Peyer's patch (tissue), 4 donors: ENCODE data around the gene TMEM143. TPM values are rescaled to one million over a fixed set of nuclear protein-coding genes. Genes with fewer than 3 reads are reported as not detected.
"Not testable (repeated sequence)": the region's sequence is repeated elsewhere in the genome, so short reads cannot be mapped to it uniquely, and the experiment has no call there.

Source experiments
- DNase-seq, 3 donors: peaks; one replicate each; pipeline ENCODE4 v3.0.0-alpha.2; 2017 to 2019
- H3K27ac ChIP-seq, 4 donors: fragments of 200-600 bp; sonication (generic); one replicate each; pipeline ENCODE4 v1.5.1; 2016 to 2019
- H3K27me3 ChIP-seq, 2 donors: fragments of 200-600 bp; sonication (generic); one replicate each; pipeline ENCODE4 v1.5.1; 2019
- H3K36me3 ChIP-seq, 3 donors: fragments of 200-600 bp; sonication (generic); one replicate each; pipeline ENCODE4 v1.5.1; 2016 to 2019
- H3K4me1 ChIP-seq, 4 donors: fragments of 200-600 bp; sonication (generic); one replicate each; pipeline ENCODE4 v1.5.1; 2016 to 2019
- H3K4me3 ChIP-seq, 4 donors: fragments of 200-600 bp; sonication (generic); 1 replicate in 3 of 4; 2 replicates in 1 of 4; pipeline ENCODE4 v1.5.1; 2016 to 2019; ENCODE audit warnings: mild to moderate bottlenecking in 1 of 4
- H3K9me3 ChIP-seq, 4 donors: fragments of 200-600 bp; sonication (generic); one replicate each; pipeline ENCODE4 v1.5.1; 2016 to 2019; ENCODE audit warnings: mild to moderate bottlenecking in 1 of 4
- CTCF ChIP-seq, 6 experiments: fragments of 450-650 bp in 4 of 6; fragments of 200-600 bp in 2 of 6; sonication (generic) in 1 of 6; IDR thresholded peaks; one replicate each; pipeline ENCODE4 v1.5.1; 2017 to 2019; ENCODE audit warnings: antibody characterized with exemption in 6 of 6, mild to moderate bottlenecking in 3 of 6, moderate library complexity in 1 of 6
- POLR2A ChIP-seq, 2 donors: fragments of 450-650 bp; IDR thresholded peaks; one replicate each; pipeline ENCODE4 v1.5.1; 2017; ENCODE audit warnings: antibody characterized with exemption in 2 of 2, mild to moderate bottlenecking in 2 of 2, moderate library complexity in 2 of 2
- total RNA-seq, 4 donors: library from RNA; depleted of rRNA; stranded (reverse); fragments of >200 nt; gene quantifications; one replicate each; pipeline ENCODE4 v1.1.0, GENCODE V29; 2016

TMEM143 gene
- total RNA-seq, 4 donors from 2014 or later = 8.6 to 30.5 (median 20.0) TPM

DNA sequence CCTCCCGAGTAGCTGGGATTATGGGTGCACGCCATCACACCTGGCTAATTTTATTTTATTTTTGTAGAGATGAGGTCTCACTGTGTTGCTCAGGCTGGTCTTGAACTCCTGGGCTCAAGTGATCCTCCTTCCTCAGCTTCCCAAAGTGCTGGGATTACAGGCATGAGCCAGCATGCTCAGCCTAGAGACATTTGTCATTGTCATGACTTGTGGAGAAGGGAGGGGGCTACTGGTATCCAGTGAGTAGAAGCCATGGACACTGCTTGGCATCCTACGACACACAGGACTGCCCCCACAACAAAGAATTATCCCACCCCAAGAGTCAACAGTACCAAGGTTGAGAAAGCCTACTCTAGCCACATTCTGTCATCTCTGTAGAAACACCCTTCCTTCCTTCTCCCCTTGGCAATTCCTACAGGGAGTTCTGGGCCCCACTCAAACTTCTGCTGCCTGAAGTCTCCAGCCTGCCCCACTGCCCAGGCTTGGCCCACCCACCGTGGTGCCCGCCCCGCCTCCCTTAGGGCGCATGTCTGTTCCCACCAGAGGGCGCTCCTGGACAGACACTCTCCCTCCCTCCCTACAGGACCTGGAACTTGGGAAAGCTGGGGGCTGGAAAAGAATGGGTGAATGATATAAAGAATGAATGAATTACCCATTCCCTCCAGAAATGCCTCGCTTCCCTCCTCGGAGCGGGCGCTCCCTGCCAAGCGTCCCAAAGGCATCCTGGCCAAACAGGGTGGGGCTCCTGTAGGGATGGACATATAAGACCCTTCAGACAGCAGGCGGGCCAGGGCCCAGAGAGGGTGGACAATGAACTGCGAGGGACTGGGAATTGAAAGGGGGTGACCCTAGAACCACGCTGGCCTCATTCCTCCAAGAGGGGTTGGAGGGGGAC lies 43.8 kb downstream of the TMEM143 start:
- no peaks in the 10 kb centered on the region for H3K36me3 ChIP-seq
- H3K4me1 ChIP-seq = peaks cover 0 to 26% (median 21%) of the 10 kb centered on the region in 4 donors
- H3K27ac ChIP-seq = peak overlapping the region in 2 of 4 donors; percentile 96 to 98
- H3K4me3 ChIP-seq = no peak overlapping the region
- peak; percentile 88 to 94 (median 91) for DNase-seq
- TF ChIP-seq POLR2A (IDR thresholded peaks at IDR 0.05) (no peak), CTCF (IDR thresholded peaks at IDR 0.05) (peak; percentile 70 to 91 (median 84))
- H3K9me3 ChIP-seq = no peaks in the 10 kb centered on the region
- no peaks in the 10 kb centered on the region for H3K27me3 ChIP-seq

DNA sequence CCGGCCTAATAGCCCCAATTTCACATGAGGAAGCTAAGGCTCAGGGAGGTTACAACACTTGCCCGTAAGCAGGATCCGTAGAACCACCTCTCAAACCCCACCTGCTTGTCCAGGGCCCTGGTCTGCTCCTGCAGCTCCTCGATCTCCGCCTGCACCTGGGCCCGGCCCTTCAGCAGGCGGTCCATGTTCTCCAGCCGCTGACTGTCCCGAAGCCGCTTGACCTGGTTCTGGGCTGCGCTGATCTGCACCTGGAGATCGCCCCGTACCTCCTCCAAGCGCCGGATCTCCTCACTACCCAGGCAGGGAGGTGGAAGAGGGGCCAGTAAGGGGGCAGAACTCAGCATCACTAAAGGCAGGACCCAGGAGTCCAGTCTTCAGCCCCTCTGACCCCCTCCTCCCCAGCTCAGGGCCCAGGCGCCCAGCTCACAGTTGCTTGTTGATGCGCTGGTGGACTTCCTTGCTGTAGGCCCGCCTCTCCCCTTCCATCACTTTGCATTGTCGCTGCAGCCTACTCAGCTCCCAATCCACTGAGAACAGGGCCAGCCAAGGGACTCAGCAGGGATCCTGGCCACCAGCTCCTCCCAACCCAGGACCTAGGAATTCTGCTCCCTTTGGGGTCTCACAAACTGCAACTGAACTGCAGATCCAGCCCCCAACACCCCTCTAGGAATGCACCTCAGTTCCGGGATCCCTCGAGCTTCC lies 45.3 kb downstream of the TMEM143 start:
- H3K9me3 ChIP-seq = no peaks in the 10 kb centered on the region
- no peaks in the 10 kb centered on the region for H3K36me3 ChIP-seq
- peaks cover 0 to 21% (median 12%) of the 10 kb centered on the region in 4 donors for H3K4me1 ChIP-seq
- DNase-seq = no peak
- H3K4me3 ChIP-seq = no peak overlapping the region
- no peaks in the 10 kb centered on the region for H3K27me3 ChIP-seq
- no peak overlapping the region for H3K27ac ChIP-seq
- no peak for TF ChIP-seq POLR2A (IDR thresholded peaks at IDR 0.05)
- TF ChIP-seq CTCF (IDR thresholded peaks at IDR 0.05) = no peak

- not testable (repeated sequence) for H3K27me3 ChIP-seq, DNase-seq, H3K4me3 ChIP-seq, H3K9me3 ChIP-seq, H3K36me3 ChIP-seq, H3K27ac ChIP-seq
- H3K4me1 ChIP-seq = peaks cover 0 to 18% (median 7%) of the 10 kb centered on the region in 4 donors
Measured at GRCh38 chr19:48317708-48317960, 46.1 kb downstream of the TMEM143 start.

DNA sequence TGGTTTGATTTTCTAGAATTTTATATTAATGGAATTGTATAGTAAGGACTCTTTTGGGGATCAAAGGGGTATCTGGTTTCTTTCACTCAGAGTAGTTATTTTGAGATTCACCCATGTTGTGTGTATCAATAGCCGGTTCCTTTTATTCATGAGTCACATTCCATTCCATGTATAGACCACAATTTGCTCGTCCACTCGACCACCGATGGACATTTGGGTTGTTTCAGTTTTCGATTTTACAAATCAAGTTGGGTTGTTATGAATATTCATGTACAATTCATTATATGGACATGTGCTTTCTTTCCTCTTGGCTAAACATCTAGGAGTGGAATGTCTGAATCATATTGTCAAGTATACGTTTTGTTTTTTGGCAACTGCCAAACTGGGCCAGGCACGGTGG lies 48.0 kb downstream of the TMEM143 start:
- H3K27me3 ChIP-seq = no peaks in the 10 kb centered on the region
- DNase-seq = no peak
- no peak for TF ChIP-seq CTCF (IDR thresholded peaks at IDR 0.05)
- TF ChIP-seq POLR2A (IDR thresholded peaks at IDR 0.05) = no peak

GRCh38 chr19:48311384-48311783 lies 52.4 kb downstream of the TMEM143 start:
- TF ChIP-seq CTCF (IDR thresholded peaks at IDR 0.05) (no peak), POLR2A (IDR thresholded peaks at IDR 0.05) (no peak)
- Histone ChIP-seq H3K27ac (no peak overlapping the region), H3K4me1 (no peaks in the 10 kb centered on the region), H3K36me3 (no peaks in the 10 kb centered on the region), H3K4me3 (no peak overlapping the region), H3K27me3 (no peaks in the 10 kb centered on the region), H3K9me3 (no peaks in the 10 kb centered on the region)
- DNase-seq = no peak

More for the DNA sequence above, 48.0 kb downstream of the TMEM143 start:
- H3K4me3 ChIP-seq = no peak overlapping the region
- no peaks in the 10 kb centered on the region for H3K9me3 ChIP-seq
- peaks cover 0 to 6% (median 2%) of the 10 kb centered on the region in 4 donors for H3K4me1 ChIP-seq
- H3K36me3 ChIP-seq = no peaks in the 10 kb centered on the region
- H3K27ac ChIP-seq = no peak overlapping the region

GRCh38 chr19:48310227-48310626 lies 53.5 kb downstream of the TMEM143 start:
- no peaks in the 10 kb centered on the region for H3K4me1 ChIP-seq
- no peak for DNase-seq
- no peaks in the 10 kb centered on the region for H3K27me3 ChIP-seq
- no peaks in the 10 kb centered on the region for H3K36me3 ChIP-seq
- no peak overlapping the region for H3K4me3 ChIP-seq
- no peaks in the 10 kb centered on the region for H3K9me3 ChIP-seq
- TF ChIP-seq CTCF (IDR thresholded peaks at IDR 0.05) (no peak), POLR2A (IDR thresholded peaks at IDR 0.05) (no peak)
- H3K27ac ChIP-seq = peak overlapping the region in 2 of 4 donors; percentile 5 to 17

- DNase-seq, H3K27ac ChIP-seq, H3K9me3 ChIP-seq, H3K36me3 ChIP-seq, H3K4me3 ChIP-seq, H3K4me1 ChIP-seq, H3K27me3 ChIP-seq: not testable (repeated sequence)
Measured at GRCh38 chr19:48309731-48310130, 54.0 kb downstream of the TMEM143 start.
